B cell (primary cell): ENCODE data around the gene HOPX. TPM values are rescaled to one million over a fixed set of nuclear protein-coding genes. Genes with fewer than 3 reads are reported as not detected.

Experiments used
- ATAC-seq: fragments of 200-7000 bp; cut with Tn5 transposase; one replicate; pipeline ENCODE4 v1.10.0; 2021; ENCODE audit warnings: low read depth, mild to moderate bottlenecking, moderate number of reproducible peaks, moderate library complexity
- CTCF ChIA-PET: fragments of 350-600 bp; sonication (Branson Sonifier 250); formaldehyde crosslinking; loops from one replicate; lab custom pipeline; 2021; ENCODE audit warnings: antibody characterized with exemption, inconsistent platforms; lab: Charles Lee
- POLR2A ChIA-PET: fragments of 350-600 bp; sonication (Branson Sonifier 250); formaldehyde crosslinking; loops from one replicate; lab custom pipeline; 2021; ENCODE audit warnings: antibody characterized with exemption; lab: Charles Lee
- DNase-seq: peaks from one replicate; pipeline ENCODE4 v3.0.0; 2013
- H2AFZ ChIP-seq: 2 replicates; pipeline ENCODE4 v1.6.1; 2012; ENCODE audit warnings: mild to moderate bottlenecking, low read depth, low read length; ENCODE audit not compliant: insufficient read depth, poor library complexity, severe bottlenecking
- H3K27ac ChIP-seq, 2 donors: 1 replicate in 1 of 2; 2 replicates in 1 of 2; pipeline ENCODE4 v1.5.1; 2012 to 2013; ENCODE audit warnings: low read length in 2 of 2, mild to moderate bottlenecking in 2 of 2, moderate library complexity in 1 of 2
- H3K27me3 ChIP-seq, 4 experiments: fragments of 200-600 bp in 1 of 4; sonication (generic) in 1 of 4; replicated peaks in 1 of 4; 1 replicate in 2 of 4; 2 replicates in 2 of 4; pipeline versions ENCODE4 v1.6.1 to v1.7.0; 2013 to 2016; ENCODE audit warnings: low read length in 3 of 4, mild to moderate bottlenecking in 2 of 4, mixed read lengths in 1 of 4, moderate library complexity in 1 of 4; ENCODE audit not compliant: insufficient read depth in 4 of 4, control insufficient read depth in 3 of 4; ENCODE audit errors: control extremely low read depth in 1 of 4
- H3K36me3 ChIP-seq, 2 experiments: replicated peaks in 1 of 2; 1 replicate in 1 of 2; 2 replicates in 1 of 2; pipeline versions ENCODE4 v1.6.1 to v1.7.1; 2013; ENCODE audit warnings: low read length in 1 of 2; ENCODE audit not compliant: insufficient read depth in 2 of 2, control insufficient read depth in 1 of 2; ENCODE audit errors: control extremely low read depth in 1 of 2, extremely low read depth in 1 of 2
- H3K4me1 ChIP-seq, 2 donors: fragments of 200-600 bp in 1 of 2; sonication (generic) in 1 of 2; 1 replicate in 1 of 2; 2 replicates in 1 of 2; pipeline versions ENCODE4 v1.5.1 to v1.6.1; 2013 to 2017; ENCODE audit warnings: low read length in 2 of 2; ENCODE audit not compliant: control insufficient read depth in 2 of 2, insufficient read depth in 2 of 2
- H3K4me2 ChIP-seq: replicated peaks from 2 replicates; pipeline ENCODE3; 2012; ENCODE audit warnings: mild to moderate bottlenecking, low read depth, low read length; ENCODE audit not compliant: poor library complexity, severe bottlenecking
- H3K4me3 ChIP-seq, 5 experiments: fragments of 200-600 bp in 1 of 5; sonication (generic) in 1 of 5; 1 replicate in 3 of 5; 2 replicates in 2 of 5; pipeline versions ENCODE4 v1.5.1 to v1.7.0; 2011 to 2016; ENCODE audit warnings: low read length in 4 of 5, mild to moderate bottlenecking in 4 of 5, low read depth in 2 of 5, control low read depth in 1 of 5, moderate library complexity in 1 of 5; ENCODE audit not compliant: insufficient read depth in 1 of 5; ENCODE audit errors: control extremely low read depth in 1 of 5, extremely low read depth in 1 of 5
- H3K79me2 ChIP-seq: fragments of 200-600 bp; sonication (generic); one replicate; pipeline ENCODE4 v1.6.0; 2016; ENCODE audit warnings: low read length; ENCODE audit not compliant: control insufficient read depth, insufficient read depth
- H3K9ac ChIP-seq: fragments of 200-600 bp; sonication (generic); 2 replicates; pipeline ENCODE4 v1.6.1; 2017; ENCODE audit warnings: mild to moderate bottlenecking, low read length, moderate library complexity
- H3K9me3 ChIP-seq, 3 donors: one replicate each; pipeline versions ENCODE4 v1.6.1 to v1.7.1; 2013; ENCODE audit warnings: low read length in 2 of 3; ENCODE audit not compliant: control insufficient read depth in 2 of 3, insufficient read depth in 1 of 3; ENCODE audit errors: control extremely low read depth in 1 of 3
- H4K20me1 ChIP-seq: 2 replicates; pipeline ENCODE4 v1.6.0; 2012; ENCODE audit warnings: mild to moderate bottlenecking, low read length; ENCODE audit not compliant: insufficient read depth, control insufficient read depth, poor library complexity, severe bottlenecking
- H3K27ac Mint-ChIP-seq: one replicate; pipeline ENCODE4 v1.8.0; 2021; ENCODE audit warnings: mixed read lengths
- H3K27me3 Mint-ChIP-seq: one replicate; pipeline ENCODE4 v1.8.0; 2021; ENCODE audit warnings: mixed read lengths
- H3K4me1 Mint-ChIP-seq: one replicate; pipeline ENCODE4 v1.8.0; 2021; ENCODE audit warnings: mixed read lengths
- H3K4me3 Mint-ChIP-seq: one replicate; pipeline ENCODE4 v1.8.0; 2021; ENCODE audit warnings: mixed read lengths
- H3K9me3 Mint-ChIP-seq: one replicate; pipeline ENCODE4 v1.8.0; 2022; ENCODE audit warnings: mixed read lengths; ENCODE audit not compliant: insufficient read depth
- EZH2 ChIP-seq: IDR thresholded peaks from 2 replicates; pipeline ENCODE4 v1.6.1; 2012; ENCODE audit warnings: borderline replicate concordance, low read depth, mild to moderate bottlenecking, moderate library complexity, low read length; ENCODE audit not compliant: insufficient read depth, poor library complexity, severe bottlenecking
- WGBS: methylation state at CpG from one replicate; pipeline ENCODE4 v1.1.5; 2013; ENCODE audit warnings: missing lambda C conversion rate; ENCODE audit not compliant: insufficient coverage; 5-methylcytosine and 5-hydroxymethylcytosine counted together
- intact Hi-C: fragments of 100-400 bp; cut with micrococcal nuclease; formaldehyde crosslinking; loops from one replicate; pipeline ENCODE4 v1.10.0; 2022
- polyA plus RNA-seq: library from polyadenylated mRNA; depleted of rRNA; stranded (reverse); fragments of >200 nt; gene quantifications from 2 replicates; pipeline ENCODE4 v1.2.3, GENCODE V29; 2012
- total RNA-seq, 2 donors: library from RNA; stranded (reverse); fragments of 120-200 nt in 1 of 2; gene quantifications; 1 replicate in 1 of 2; 2 replicates in 1 of 2; pipeline versions ENCODE4 v1.2.3 to v1.2.4, GENCODE V29; 2013 to 2022
- TF ChIP-seq, protein P1 (sequence below): fragments of 200-600 bp; IDR thresholded peaks from one replicate; pipeline ENCODE4 v1.8.0; 2022; ENCODE audit warnings: antibody characterized with exemption, mild to moderate bottlenecking

The HOPX gene
- total and polyA plus RNA-seq, 2 donors (not counting 1 experiment from before 2014, with no cell fraction given): 7.4 to 29.2 TPM

DNA sequence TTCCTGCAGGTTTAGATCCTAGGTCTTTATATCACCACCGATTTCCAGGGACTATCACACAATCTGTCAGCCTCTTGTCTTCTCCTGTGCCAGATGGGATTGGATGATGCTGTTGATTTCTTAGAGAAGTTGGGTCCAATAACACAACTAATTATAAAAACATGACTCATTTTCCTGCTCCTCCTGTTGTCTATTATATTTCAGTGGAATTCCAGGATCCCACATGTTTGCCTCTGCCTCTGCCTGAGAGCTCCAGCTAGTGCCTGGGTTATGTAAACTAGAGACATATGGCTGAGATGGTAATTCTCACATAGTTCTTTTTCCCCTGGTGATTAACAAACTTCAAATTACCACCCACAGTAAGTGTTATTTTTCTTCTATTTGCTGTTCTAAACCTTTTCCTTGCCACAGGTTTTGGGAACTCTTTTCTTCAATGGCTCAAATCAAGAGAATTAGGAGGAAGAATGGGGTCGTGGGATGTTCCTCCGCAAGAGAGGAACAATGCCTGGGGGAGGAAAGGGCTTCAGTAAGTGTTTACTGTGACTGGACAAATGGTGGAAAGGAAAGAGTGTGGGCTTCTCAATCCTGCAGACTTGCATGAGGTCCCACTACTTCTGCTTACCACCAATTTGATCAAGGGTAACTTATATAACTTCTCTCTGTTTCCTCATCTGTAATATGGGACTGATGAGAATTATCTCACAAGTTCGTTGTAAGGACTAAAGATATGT lies 3.4 kb upstream of the HOPX start:
- no peak overlapping the region for H3K27ac ChIP-seq
- TF ChIP-seq, protein P1, sequence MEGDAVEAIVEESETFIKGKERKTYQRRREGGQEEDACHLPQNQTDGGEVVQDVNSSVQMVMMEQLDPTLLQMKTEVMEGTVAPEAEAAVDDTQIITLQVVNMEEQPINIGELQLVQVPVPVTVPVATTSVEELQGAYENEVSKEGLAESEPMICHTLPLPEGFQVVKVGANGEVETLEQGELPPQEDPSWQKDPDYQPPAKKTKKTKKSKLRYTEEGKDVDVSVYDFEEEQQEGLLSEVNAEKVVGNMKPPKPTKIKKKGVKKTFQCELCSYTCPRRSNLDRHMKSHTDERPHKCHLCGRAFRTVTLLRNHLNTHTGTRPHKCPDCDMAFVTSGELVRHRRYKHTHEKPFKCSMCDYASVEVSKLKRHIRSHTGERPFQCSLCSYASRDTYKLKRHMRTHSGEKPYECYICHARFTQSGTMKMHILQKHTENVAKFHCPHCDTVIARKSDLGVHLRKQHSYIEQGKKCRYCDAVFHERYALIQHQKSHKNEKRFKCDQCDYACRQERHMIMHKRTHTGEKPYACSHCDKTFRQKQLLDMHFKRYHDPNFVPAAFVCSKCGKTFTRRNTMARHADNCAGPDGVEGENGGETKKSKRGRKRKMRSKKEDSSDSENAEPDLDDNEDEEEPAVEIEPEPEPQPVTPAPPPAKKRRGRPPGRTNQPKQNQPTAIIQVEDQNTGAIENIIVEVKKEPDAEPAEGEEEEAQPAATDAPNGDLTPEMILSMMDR: no peak
- no peak for TF ChIP-seq EZH2
- H3K4me3 ChIP-seq: no peak overlapping the region
- POLR2A ChIA-PET: no interaction called here
- CTCF ChIA-PET: no interaction called here
- DNase-seq (no peak), ATAC-seq (no peak)
- intact Hi-C loops: no loop called here
- no peaks in the 10 kb centered on the region for H3K36me3 ChIP-seq
- H3K27me3 Mint-ChIP-seq: peaks cover 18% of the 10 kb centered on the region
- no CpG with 5 or more reads among the region's 4 CpGs for WGBS
- H3K79me2 ChIP-seq: no peaks in the 10 kb centered on the region
- peaks cover 0 to 4% (median 0%) of the 10 kb centered on the region in 3 donors for H3K9me3 ChIP-seq
- H3K4me2 ChIP-seq: no peak overlapping the region
- no peak overlapping the region for H3K4me3 Mint-ChIP-seq
- no peaks in the 10 kb centered on the region for H3K9me3 Mint-ChIP-seq
- H3K27me3 ChIP-seq: no peaks in the 10 kb centered on the region
- no peak overlapping the region for H3K27ac Mint-ChIP-seq
- H3K4me1 ChIP-seq: peaks cover 14 to 16% of the 10 kb centered on the region in 2 donors
- no peak overlapping the region for H3K9ac ChIP-seq
- no peaks in the 10 kb centered on the region for H4K20me1 ChIP-seq
- no peak overlapping the region for H2AFZ ChIP-seq
- H3K4me1 Mint-ChIP-seq: peaks cover 34% of the 10 kb centered on the region

DNA sequence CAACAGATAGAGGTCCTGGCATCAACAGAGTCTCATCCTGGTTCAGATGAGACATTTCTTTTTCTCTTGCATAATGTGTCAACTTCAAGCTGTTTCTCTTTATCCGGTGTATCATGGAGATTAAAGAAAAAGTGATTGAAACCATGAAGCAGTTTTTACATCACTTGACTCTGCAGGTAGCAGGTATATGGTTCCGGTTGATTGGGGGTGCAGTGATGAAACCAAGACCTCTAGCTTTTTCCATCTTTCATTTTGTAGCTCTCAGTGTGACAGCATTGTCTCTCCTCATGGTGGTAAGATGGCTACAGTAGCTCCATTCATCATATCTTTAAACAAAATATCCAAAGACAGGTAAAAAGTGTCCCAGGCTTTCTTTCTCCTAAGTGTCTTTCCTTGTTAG lies 2.4 kb upstream of the HOPX start:
- H3K27me3 ChIP-seq: no peaks in the 10 kb centered on the region
- H2AFZ ChIP-seq: no peak overlapping the region
- H3K79me2 ChIP-seq: no peaks in the 10 kb centered on the region
- H3K9me3 ChIP-seq: peaks cover 0 to 4% (median 0%) of the 10 kb centered on the region in 3 donors
- Mint-ChIP-seq H3K27ac (no peak overlapping the region), H3K4me1 (peaks cover 31% of the 10 kb centered on the region), H3K9me3 (no peaks in the 10 kb centered on the region), H3K4me3 (no peak overlapping the region), H3K27me3 (peaks cover 18% of the 10 kb centered on the region)
- ATAC-seq (no peak), DNase-seq (no peak)
- H4K20me1 ChIP-seq: no peaks in the 10 kb centered on the region
- peaks cover 14 to 16% of the 10 kb centered on the region in 2 donors for H3K4me1 ChIP-seq
- no peaks in the 10 kb centered on the region for H3K36me3 ChIP-seq
- ChIA-PET POLR2A (no interaction called here), CTCF (no interaction called here)
- no CpG with 5 or more reads among the region's 2 CpGs for WGBS
- TF ChIP-seq EZH2: no peak
- TF ChIP-seq, protein P1: no peak
- no peak overlapping the region for H3K27ac ChIP-seq
- H3K4me2 ChIP-seq: no peak overlapping the region
- no peak overlapping the region for H3K9ac ChIP-seq
- no peak overlapping the region for H3K4me3 ChIP-seq
- intact Hi-C loops: no loop called here
